GM21360 (cell line): ENCODE data around the gene NIPAL4.

Source experiments
- ATAC-seq: cut with Tn5 transposase; IDR thresholded peaks from one replicate; pipeline ENCODE4 v1.9.1; 2021; ENCODE audit warnings: mild to moderate bottlenecking, moderate library complexity; ENCODE audit not compliant: unreplicated experiment

The NIPAL4 gene

GRCh38 chr5:157513182-157513581 is 53.2 kb downstream of the NIPAL4 start:
- no peak for ATAC-seq

GRCh38 chr5:157514974-157515373 is 55.0 kb downstream of the NIPAL4 start:
- ATAC-seq, result no peak

GRCh38 chr5:157516006-157516405 is 56.0 kb downstream of the NIPAL4 start:
- ATAC-seq, result no peak

GRCh38 chr5:157516626-157517325 is 56.8 kb downstream of the NIPAL4 start:
- ATAC-seq, result no peak

GRCh38 chr5:157518963-157519362 is 59.0 kb downstream of the NIPAL4 start:
- peak; percentile 83 for ATAC-seq

GRCh38 chr5:157519579-157520253 is 59.7 kb downstream of the NIPAL4 start:
- ATAC-seq, result no peak

GRCh38 chr5:157520911-157521703 is 61.1 kb downstream of the NIPAL4 start:
- ATAC-seq, result no peak

- no peak for ATAC-seq
Observed at GRCh38 chr5:157521704-157522029, 61.7 kb downstream of the NIPAL4 start.

- no peak for ATAC-seq
Observed at GRCh38 chr5:157523976-157524375, 64.0 kb downstream of the NIPAL4 start.
